ENCODE data around the gene NPSR1.

- TF ChIP-seq ZNF580 (tag by site-specific recombination; IDR thresholded peaks at IDR 0.05) (no peak), CTCF (tag by site-specific recombination; IDR thresholded peaks at IDR 0.05) (no peak), ZNF18 (tag by site-specific recombination; IDR thresholded peaks at IDR 0.05) (no peak), ZNF350 (tag by site-specific recombination; IDR thresholded peaks at IDR 0.05) (no peak)
These were observed 1.6 kb downstream of the NPSR1 start for GRCh38 chr7:34659472-34660075.

Measured in HEK293 (cell line).